Neural progenitor cell (in vitro differentiated cells): ENCODE measurements around the gene MYO9B.

Source experiments
- CTCF ChIP-seq: fragments of 200-600 bp; sonication (generic); IDR thresholded peaks from 2 replicates; pipeline ENCODE4 v1.5.1; 2017; ENCODE audit warnings: antibody characterized with exemption, mild to moderate bottlenecking
- EZH2 ChIP-seq: fragments of 200-600 bp; sonication (generic); IDR thresholded peaks from 2 replicates; pipeline ENCODE4 v1.6.1; 2017; ENCODE audit warnings: antibody characterized with exemption, mild to moderate bottlenecking, moderate library complexity
- EZH2phosphoT487 ChIP-seq: fragments of 200-600 bp; sonication (generic); IDR thresholded peaks from 2 replicates; pipeline ENCODE4 v1.6.1; 2017; ENCODE audit warnings: antibody characterized with exemption

- TF ChIP-seq CTCF (no peak), EZH2phosphoT487 (no peak), EZH2 (no peak)
Measured at GRCh38 chr19:17195106-17195505, 119.5 kb downstream of the MYO9B start.
